HG02840 (cell line): Measurements from ENCODE around the gene ZACN.

ENCODE experiments used
- ATAC-seq: cut with Tn5 transposase; IDR thresholded peaks from one replicate; pipeline ENCODE4 v1.9.1; 2021; ENCODE audit warnings: mild to moderate bottlenecking, moderate library complexity, moderate number of reproducible peaks; ENCODE audit not compliant: unreplicated experiment, low FRiP score

Gene ZACN

DNA sequence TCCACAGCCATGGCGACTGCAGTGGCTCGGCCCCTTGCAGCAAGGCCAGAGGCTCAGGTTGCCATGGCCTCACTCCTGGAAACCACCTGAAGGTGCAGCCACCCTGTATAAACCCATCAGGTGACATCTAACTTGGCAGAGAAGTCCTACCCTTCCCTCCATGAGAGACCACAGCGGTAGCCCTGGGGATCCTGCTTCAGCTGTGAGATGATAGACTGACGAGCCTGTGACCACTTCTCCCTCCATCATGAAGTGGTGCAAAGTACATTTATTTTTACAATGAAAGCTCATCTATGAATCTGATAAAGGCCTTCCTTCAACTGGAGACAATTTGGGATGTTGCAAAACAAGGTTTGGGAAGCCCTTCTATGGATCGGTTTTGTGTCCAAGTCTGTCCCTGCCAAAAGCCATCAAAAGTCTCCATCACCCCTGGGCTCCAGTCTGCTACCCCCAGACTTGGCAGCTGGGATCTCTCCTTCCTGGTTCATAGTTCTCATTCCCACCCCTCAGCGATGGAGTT, 1.8 kb downstream of the ZACN start:
- no peak for ATAC-seq

DNA sequence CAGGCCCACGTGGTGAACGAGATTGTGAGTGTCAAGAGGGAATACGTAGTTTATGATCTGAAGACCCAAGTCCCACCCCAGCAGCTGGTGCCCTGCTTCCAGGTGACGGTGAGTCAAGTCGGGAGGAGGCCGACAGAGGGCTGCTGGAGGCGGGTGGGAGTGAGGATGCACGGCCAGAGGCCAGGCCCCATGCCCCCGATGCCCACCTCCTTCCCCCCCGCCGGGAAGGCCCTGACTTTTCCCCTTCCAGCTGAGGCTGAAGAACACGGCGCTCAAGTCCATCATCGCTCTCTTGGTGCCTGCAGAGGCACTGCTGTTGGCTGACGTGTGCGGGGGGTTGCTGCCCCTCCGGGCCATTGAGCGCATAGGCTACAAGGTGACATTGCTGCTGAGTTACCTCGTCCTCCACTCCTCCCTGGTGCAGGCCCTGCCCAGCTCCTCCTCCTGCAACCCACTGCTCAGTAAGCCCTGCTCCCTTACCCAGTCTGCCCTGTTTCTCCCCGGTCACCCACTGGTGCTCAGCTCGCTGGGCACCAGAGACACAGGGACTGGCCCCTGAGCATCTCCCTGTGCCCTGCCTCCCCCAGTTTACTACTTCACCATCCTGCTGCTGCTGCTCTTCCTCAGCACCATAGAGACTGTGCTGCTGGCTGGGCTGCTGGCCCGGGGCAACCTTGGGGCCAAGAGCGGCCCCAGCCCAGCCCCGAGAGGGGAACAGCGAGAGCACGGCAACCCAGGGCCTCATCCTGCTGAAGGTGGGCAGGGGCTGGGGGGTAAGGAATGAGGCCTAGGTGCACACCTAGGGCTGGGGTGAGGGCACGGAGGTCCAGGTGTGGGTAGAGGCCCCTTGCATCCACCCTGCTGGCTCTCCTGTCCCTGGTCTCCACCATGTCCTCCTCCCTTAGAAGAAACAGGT, 2.6 kb downstream of the ZACN start:
- ATAC-seq = no peak

DNA sequence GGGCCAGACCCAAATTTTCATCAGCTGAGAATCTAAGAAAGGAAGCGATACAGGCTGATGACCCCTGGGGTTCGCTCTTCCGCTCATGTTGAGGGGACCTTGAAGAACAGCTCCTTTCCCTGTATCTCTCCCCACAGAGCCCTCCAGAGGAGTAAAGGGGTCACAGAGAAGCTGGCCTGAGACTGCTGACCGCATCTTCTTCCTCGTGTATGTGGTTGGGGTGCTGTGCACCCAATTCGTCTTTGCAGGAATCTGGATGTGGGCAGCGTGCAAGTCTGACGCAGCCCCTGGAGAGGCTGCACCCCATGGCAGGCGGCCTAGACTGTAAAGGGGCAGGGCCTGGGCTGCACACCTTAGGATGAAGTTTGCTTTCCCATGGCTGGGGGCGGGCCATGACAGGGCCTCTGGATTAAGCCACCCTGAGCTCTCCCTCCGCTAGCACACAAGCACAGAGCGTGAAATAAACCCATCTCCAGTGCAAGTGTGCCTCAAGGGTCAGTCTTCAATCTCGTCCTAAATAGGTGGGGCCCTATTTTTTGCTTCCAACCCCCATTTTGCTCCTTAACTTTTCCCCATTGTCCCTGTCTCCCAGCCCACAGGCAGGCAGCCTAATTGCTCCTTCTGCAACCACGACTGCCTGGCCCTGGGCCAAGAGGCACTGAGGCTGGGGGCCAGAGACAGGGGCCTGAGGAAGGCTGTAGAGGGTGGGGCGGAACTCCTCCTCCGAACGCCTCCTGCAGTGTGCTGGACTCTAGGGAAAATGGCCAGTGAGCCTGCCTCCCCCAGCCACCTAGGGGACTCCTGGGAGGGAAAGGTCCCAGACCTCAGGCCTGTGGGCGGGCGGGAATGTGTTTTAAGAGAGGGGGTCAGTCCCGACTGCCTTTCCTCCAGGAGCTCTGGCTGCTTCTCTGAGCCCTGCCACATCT, 3.6 kb downstream of the ZACN start:
- ATAC-seq = no peak

DNA sequence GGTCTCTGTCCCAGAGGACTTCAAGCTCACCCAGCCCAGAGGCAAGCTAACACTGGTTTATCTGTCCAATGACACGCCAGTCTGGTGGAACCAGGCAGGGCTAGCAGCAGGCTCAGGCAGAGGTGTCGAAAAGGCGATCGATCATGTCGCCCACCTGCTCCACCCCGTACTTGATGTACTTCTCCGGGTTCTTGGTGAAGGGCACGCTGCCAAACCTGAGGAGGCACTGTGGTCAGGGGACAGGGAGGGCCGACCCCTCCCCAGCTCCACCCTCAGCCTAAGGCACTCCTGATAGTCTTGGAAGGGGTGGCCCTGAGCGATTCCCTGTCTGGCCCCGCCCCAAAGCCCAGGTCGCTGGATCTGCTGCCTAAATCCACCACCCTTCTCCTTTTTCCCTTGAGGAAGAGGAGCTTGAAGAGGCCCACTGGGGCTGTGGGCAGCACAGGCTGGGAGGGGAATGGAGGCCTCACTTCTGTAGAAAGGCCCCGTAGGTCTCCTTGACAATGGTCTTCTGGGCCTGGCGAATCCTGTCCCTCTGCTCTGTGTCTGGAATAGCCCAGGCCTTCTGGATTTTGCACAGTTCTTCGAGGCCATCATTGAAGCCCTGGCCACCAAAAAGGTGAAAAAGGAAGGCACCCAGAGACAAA, 4.7 kb downstream of the ZACN start:
- no peak for ATAC-seq

DNA sequence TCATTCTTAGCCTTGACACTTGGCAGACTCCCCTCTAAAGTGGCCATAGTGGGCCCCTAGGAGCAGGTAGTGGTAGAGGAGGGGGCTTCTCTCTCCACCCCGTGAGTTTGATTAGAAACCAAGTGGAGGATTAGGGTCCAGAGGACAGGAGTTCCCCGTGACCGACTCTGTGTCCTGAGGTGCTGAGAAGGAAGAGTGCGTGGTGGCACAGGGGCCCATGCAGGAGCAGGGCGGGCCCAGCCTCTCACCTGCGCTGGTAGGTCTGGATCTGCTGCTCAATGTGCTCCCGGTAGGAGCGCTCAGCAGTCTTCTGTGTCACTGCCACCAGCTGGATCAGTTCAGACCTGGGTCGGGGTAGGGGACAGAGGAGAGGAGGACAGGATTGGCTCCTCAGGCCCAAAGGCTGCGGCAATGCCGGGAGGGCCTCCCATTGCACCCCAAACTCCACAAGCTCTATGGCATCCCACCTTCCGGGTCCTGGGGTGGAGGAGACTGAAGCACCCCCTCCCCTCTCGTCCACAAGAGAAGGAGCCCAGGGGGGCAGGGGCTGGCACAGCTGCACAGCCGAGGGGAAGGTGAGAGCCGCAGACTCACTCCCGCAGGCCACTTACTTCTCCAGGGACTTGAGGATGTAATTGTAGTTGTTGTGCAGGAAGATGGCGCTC, 6.2 kb downstream of the ZACN start:
- no peak for ATAC-seq

DNA sequence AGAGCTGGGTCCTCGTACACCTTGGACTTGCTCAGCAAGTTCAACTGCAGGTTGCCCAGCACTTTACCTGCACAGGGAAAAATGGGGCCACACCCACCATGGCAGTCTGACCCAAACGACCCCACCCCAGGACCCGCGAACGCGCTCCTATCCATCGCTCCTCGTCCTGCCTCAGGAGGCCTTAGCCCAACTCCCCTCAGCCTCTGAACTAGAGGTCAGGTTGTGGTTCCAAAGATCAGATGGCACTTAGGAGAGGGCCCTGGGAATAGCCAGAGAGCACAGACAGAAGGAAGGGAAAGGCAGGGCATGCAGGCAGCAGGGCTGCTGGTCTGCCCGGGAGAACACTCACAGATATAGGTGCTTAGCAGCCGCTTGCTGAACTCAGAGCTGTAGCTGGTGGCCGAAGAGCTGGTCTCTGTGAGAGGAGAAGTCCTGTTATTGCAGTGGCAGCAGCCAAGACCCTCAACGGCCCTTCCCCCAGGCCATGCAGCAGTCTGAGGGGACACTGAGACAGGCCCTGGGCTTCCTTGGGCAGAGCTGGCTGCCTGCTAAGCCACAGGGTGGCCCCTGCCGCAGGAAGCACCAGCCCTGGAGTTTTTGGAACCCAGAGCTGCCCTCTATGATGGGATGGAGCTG, 6.9 kb downstream of the ZACN start:
- no peak for ATAC-seq

DNA sequence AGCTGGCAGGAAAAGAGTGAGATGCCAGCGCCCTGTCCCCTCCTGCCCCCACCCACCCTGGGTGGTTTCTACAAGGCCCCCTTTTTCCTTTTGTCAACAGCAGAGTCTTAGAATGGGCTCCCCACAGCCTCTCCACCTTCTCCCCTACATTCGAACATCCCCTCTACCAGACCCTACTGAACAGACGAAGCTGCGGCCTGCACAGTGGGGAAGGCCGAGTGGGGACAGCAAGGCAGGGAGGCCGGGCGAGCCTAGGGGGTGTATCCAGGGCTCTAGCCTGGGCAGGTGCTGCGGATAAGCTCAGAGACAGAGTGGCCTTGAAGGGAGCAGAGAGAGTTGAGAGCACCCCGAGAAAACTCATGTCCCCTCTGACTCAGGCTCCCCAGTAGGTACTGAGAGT, 7.4 kb downstream of the ZACN start:
- ATAC-seq = no peak

DNA sequence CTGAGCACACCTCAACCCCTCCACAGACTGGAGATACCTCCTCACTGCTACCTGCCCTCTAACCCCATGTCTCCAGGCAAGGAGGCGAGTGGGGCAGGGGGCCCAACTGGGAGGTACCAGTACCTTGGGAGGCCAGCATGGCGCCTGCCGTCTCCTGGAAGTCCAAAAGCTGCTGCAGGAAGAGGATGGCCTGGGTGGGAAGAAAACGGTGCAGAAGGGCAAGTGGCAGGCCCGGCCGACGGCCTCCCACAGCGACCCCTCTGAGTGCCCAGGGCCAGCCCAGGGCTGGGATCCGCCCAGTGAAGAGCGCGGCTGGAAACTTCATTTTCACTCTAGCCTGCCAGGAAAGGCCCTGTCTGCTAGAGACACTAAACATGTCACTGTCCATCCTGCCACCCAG, 8.5 kb downstream of the ZACN start:
- ATAC-seq = no peak

DNA sequence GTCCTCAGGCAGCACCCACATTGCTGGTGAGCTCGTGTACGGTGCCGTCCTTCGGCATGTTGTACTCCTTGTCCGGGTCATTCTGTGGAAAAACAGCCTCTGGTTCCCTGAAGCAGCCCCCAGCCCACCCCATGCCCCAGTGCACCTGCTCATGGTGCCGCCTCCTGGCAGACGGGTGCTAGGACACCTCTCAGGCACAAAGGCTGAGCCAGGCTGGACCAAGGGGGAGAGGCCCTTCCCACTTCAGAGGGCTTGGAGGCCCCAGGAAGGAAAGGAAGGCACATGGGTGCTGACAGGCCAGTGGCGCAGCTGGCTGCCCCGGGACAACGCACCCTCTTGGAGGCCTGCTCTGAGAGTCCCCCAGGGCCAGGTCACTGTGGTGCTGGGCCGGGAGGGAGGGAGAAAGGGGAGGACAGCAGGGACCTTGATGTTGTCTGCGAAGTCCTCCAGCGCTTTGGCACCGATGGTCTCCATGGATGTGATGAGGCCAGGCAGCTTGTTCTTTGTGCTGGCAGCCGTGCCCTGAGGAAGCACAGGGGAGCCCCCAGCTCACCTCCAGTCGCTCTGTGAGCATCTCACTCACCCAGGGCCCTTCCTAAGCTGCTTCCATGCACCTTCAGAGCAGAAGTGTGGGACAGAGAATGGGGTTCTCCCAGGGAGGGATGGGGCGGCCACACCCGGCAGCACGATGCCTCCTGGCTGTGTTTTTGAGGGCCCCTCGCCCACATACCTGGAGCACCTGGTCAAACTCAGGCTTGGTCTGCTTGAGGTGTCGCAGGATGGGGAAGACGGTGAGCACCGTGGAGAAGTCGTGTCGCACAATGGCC, 9.3 kb downstream of the ZACN start:
- no peak for ATAC-seq

DNA sequence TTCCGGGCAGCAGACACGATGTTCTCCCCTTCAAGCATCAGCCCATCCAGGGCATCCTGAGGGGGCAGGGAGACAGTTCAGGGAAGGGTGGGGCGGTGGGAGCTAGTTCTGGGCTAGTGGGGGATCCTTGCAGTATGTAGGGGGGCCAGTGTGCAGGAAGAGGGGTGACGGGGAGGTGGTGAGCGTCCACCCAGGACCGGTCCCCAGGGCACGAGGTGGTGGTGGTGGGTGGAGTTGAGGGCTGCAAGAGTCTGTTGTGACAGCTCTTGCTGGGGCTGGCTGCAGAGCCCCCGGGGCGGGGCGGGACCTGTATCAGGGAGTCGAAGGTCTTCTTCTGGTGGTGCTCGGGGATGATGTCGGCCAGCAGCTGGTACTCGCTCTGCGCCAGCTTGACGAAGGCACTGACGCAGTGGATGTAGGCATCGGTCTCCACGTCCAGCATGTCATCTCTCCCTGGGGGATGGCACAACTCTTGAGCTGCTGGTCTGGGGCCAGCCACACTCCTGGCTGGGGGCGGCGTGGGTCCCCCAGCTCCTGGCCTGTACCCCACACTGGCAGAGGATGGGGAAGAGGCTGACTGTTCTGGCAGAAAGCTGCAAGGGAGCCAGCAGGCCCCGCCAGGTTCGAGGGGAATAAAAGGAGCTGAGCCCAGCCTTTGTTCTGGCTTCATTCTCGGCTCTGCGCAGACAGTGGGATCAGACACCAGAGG, 10.0 kb downstream of the ZACN start:
- no peak for ATAC-seq

DNA sequence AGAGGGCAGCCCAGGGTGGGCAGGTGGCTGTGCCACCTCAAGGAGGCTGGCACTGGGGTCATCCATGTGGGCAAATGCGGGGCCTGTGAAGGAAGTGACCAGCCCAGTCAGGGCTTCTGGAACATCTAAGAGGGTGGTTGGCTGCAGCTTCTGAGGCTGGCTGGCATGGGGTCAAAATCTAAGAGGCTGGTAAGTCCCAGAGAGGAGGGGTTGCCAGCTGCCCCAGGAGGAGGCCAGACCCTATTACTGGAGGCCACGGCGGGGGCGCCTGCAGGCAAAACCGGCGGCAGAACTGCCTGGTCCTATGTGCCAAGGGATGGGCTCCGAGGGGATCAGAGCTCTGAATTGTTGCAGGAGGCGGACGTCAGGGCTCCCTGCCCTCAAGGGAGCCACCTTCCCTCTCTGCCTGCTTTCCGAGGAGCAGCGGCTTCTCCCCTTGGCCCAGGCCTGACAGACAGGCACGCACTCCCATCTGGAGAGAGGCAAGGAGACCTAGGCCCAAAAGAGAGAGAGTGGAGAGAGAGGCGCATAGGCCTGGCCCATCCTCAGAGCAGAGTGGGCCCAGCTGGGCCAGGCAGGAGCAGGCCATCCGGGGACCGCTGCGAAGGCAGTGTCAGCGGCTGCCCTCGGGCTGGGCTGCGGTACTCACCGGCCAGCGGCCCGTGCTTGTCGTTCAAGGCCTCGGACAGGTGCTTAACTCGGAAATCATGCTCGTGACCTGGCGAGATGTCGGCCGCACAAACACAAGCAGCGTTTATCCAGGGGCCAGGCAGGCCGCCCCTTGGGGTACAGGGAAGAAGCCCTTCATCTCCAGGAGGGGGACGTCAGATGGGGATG, 10.9 kb downstream of the ZACN start:
- no peak for ATAC-seq

DNA sequence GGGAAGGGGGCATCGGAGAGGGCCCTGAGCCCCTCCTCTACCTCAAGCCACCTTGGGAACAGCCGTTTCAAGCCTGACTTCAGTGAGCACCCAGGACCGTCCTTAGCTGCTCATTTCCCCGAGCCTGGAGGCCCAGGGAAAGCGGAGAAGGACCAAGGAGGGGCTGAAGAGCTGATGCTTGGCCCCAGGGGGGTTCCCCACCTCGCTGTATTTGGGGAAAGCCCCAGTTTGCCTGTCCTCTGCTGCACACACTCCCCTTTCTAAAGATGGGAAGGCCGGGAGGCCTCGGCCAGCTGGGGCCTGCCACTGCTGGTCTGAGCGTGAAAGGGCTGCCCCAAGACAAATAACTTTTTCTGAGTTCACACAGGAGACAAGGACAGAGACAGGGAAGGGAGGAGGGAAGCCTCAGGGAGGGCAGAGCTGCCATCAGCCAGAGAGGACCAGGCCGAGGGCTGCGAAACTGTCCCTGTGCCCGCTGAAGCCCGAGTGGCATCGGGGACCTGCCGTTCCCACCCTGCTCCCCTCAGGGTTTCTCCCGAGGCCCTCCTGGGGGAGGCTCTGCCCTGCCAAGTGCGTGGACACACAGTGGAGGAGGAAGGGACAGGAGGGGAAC, 11.6 kb downstream of the ZACN start:
- no peak for ATAC-seq

DNA sequence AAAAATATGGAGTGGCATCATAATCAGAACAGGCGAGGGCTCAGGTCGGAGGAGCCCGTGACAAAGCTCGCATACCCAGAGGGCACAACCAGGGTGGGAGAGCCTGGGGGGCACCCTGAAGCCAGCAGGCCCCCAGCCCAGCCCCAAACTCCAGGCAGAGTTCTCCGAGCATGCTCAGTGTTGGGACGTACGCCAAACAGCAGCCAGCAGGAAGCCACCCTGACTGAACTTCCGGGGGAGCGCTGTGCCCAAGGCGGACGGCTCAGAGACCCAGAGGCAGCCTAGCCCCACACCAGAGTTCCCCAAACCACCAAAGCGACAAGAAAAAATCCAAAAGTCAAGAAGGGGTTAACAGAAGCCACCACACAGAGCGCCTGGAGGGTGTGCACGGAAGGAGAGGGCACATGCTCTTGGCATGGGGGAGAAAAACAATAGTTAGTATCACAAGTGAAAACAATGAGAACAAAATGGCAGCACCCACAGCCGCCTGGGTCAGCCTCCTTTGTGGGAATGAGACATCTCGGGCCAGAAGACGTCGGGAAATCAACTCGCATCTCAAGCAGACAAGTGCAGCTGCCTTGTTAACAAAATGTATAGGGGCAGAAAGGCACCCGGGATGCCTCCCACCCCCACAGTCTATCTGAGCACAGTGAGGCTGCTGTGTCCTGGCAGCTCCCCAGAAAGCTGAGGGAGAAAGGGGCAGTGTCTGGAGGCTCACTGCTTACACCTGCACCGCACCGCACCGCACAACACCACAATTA, 12.7 kb downstream of the ZACN start:
- ATAC-seq = no peak

DNA sequence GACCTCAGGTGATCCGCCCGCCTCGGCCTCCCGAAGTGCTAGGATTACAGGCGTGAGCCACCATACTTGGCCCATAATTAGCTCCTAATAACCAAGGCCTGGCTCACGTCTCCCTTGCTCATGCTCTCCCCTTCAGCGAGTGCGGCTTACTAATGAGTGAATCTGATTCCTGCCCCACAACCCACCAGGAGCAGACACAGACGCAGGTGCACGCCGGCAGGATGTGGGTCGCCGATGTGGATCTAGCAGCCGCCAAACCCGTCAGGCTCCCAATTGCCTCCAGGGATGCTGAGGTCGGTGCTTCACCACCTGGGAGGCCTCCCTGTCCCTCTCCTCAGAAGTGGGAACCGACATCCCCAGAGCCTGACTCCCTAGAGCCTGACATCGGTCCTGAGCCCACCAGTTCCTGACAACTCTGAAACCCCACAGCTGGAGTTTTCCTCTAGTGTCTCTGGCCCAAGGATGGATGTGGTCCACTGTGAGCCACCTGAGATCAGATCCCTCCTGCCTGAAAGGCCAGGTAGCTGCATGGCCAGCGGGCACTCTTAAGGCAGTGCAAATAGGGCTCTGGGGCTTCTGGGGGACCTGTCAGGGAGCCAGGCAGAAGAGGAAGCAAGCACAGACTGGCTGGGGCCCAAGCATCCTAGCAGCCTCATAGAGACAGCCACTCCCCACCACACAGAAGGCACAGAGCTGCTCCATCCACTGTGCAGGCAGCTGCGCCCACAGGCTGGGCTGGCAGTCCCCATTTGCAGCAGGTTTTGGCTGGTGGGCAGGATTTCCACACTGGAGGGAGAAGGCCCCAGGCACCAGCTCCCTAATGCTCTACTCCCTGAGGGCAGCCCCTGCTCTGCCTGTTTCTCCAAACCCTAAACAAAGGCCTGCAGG, 13.8 kb downstream of the ZACN start:
- ATAC-seq = no peak

DNA sequence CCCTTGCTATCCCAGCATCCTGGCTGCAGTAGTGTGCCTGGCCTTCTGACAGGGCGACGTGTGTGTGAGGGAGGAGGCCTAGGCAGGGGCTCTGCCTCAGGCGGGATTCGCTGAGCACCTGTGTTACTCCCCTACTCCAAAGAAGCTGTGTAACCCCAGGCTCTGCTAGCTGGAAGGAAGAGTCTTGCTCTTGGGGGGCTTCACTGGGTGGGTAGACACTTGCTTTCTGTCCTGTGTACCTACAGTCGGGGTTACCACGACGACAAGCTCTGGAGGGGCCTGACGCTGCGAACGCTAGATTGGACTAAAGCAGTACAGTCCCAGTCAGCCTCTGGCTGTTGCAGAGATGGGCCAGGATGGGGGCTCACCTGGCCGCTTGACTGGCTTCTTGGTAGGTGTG, 15.1 kb downstream of the ZACN start:
- ATAC-seq = no peak
